GM10847 (cell line): ENCODE measurements around the gene ADRA2A.

ENCODE experiments used
- POLR2A ChIP-seq: IDR thresholded peaks from 2 replicates; pipeline ENCODE4 v1.6.1; 2011; ENCODE audit not compliant: insufficient read length; ENCODE audit errors: extremely low read depth

Gene ADRA2A

DNA sequence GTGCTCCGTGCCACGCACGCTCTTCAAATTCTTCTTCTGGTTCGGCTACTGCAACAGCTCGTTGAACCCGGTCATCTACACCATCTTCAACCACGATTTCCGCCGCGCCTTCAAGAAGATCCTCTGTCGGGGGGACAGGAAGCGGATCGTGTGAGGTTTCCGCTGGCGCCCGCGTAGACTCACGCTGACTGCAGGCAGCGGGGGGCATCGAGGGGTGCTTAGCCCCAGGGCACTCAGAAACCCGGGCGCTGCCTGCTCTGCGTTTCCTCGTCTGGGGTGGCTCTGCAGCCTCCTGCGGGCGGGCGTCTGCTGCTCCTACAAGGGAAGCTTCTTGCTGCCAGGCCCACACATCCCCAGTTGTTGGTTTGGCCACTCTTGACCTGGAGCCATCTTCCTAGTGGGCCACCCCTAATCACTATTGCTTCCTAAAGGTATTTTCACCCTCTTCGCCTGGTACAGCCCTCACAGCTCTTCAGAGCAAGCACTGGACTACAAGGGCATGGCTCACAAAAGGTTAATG, 2.5 kb downstream of the ADRA2A start:
- no peak for TF ChIP-seq POLR2A

DNA sequence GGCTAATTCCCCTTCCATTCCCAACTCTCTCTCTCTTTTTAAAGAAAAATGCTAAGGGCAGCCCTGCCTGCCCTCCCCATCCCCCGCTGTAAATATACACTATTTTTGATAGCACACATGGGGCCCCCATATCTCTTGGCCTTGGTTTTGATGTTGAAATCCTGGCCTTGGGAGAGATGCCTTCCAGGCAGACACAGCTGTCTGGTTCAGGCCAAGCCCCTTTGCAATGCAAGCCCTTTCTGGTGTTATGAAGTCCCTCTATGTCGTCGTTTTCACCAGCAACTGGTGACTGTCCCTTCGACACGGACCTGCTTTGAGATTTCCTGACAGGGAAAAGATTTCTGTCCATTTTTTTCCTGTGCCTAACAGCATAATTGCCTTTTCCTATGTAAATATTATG, 3.0 kb downstream of the ADRA2A start:
- TF ChIP-seq POLR2A: no peak

DNA sequence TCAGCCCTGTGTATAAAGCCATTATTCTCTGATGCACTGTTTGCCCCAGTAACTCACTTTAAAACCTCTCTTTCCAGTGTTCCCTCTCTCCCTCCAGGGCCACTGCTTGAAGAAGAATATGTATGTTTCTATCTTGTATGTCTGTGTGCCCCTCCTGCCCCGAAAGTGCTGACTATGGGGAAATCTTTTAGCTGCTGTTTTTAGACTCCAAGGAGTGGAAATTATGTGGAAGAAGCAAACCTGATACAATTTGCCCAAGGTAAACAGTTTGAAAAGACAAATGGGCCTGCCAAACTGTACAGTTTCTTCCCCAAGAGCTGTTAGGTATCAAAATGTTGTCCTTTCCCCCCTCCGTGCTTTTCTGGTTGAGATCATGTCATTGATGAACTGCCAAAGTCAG, 3.4 kb downstream of the ADRA2A start:
- no peak for TF ChIP-seq POLR2A

DNA sequence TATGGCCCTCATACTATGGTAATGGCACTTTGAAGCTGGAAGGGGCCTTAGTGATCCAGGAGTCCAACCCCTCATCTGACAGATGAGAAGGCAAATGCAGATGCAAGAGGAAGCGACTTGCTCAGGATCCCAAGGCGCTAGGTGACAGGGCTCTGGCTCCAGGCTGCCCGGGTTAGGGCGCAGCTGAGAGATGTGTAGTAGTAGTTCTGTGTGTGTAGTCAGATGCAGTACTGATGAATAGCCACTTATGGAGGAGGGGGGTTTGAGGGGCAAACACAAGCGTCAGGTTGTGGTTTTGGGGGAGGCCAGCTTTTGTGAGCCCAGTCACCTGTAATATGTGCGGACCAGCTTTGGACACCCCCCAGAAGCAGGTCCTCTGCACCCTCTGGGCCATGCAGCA, 4.8 kb downstream of the ADRA2A start:
- TF ChIP-seq POLR2A: no peak

DNA sequence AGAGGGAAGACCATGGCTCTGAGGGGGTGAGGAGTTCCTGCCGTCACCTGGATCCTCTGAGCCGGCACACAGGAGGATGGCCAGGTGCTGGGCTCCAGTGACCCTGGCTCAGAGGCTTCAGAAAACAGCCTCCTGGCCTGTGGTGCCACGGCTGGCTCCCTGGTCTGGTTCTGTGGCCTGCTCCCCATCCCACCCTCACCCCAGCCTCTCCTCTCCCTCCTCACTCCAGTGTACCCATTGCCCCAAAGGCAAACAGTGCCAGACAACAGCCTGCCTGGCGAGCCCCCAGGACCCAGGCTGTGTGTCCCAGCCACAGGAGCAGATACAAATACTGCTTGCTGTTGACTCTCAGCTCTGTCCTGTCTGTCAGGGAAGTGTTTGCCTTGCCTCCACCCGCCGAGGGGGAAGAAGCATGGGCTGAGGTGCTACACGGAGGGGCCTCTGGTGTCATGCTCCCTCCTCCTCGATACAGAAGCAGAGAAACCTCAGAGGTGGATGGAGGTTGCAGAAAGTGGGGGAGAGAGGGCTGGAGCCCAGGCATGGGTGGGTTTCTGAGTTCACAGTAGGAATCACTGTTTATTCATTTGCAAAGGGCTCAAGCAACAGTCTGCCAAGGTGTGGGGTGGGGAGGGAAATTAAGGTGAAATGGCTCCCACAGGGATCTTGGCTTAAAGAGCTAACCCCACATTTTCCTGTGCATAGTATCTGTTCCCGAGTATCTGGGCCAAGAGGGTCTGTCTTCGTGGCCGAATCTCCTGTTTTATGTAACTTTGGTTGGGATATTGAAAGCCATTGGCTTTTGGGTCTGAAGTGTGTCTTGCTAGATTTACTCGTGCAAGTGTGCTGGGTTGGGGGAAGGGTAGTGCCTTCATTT, 5.5 kb downstream of the ADRA2A start:
- no peak for TF ChIP-seq POLR2A

DNA sequence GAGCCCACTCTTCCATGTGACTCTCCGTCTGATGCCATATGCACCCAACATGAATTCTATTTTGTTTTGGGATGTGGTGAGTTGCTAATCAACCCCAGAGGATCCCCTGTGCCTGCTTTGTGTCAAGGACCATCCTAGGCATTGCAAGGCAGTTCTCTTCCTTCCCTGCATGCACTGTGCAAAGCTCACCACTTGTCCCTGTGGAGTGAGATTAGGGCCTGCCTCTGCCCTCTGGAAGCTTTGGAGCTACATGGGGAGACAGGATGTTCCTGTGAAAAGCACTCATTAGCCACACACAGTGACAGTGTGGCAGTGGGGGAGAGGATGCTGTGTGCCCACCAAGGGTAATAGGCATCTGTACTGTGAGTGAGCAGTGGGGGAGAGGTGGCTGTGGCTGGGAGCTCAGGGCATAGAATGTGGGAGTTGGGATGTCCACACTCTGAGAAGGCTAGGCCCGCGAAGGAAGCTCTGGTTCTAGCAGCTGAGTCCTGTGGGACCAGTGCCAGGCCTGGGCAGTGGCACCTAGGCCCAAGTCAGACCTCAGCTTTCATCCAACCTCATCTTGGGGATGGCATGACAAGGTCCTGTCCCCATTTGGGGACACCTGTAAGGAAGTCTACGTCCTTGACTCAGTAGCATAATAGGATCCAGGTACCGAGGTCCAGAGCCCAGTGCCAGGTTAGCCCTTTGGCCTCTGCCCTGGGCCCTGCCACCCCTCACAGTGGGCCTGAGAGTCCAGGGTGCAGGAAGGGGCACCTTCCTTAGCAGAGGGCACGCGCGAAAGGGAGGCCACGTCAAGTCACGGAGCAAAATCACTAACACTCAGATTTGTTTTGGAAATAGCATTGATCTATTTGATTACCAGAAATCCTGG, 6.6 kb downstream of the ADRA2A start:
- TF ChIP-seq POLR2A: no peak

DNA sequence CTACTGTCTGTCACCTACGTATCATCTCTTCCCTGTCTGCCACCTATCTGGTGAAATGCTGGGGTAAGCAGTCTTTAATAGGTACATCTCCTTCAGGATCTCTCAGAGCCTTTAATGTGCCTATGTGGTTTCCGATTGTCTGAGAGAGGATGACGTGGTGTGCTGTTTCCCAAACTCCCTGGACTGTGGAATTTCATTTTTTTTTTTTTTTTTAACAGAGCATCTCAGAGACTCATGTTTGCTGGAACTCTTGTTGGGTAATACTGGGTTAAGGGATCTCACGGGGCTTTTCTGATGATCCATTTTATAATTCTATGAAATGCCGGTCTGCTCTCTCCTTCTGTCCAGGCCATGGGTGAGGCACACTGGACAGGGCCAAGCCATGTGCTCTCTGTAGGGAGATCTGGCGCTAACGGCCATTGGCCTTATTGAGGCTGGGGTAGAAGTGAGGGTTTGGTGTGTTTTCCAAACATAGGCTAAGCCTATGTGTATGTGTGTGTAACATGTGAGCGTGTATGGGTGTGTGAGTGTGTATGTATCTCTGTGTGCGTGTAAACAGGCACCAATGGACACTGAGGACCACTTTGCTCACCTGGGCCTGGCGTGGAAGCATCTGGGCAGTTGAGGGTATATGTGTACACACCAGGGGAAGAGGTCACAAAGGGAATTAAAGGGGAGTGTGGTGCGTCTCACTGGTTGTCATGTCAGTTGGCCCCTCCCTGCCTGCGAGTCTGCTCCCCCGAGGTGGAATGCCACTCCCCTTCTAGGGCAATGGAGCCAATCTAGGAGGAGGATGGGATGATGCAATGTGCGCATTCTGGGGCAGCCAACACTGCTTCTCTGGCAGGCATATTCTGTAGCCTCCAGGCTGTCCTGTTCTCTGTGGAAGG, 7.8 kb downstream of the ADRA2A start:
- no peak for TF ChIP-seq POLR2A

DNA sequence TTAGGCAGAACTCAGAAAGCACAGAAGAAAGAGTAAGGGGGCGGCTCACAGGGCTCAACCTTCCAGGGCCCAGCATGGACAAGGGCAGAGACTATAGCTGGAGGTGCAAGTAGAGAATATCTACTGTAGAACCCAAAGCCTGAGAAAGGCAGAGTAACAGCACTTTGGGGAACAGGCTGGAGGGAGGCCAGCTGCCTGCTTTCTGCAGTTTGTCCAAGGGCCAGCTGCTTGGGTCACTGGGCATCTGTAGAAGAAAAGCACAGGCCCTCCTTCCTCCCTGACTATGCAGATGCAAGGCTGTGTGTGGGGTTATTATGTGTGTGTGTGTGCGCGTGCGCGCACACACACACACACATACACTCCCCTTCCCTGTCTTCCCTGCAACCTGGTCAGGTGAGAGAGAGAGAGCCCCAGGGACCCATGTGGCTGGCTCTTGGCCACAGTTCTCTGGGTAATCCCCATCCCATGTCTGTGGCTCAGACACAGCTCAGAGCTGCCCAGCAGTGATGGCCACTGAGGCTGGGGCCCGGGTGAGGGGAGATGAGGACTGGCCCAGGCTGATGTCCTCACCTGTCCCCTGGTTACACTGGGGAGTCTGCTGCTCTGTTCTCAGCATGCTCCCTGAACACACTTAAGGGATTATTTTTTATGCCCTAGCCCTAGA, 9.0 kb downstream of the ADRA2A start:
- TF ChIP-seq POLR2A: no peak

DNA sequence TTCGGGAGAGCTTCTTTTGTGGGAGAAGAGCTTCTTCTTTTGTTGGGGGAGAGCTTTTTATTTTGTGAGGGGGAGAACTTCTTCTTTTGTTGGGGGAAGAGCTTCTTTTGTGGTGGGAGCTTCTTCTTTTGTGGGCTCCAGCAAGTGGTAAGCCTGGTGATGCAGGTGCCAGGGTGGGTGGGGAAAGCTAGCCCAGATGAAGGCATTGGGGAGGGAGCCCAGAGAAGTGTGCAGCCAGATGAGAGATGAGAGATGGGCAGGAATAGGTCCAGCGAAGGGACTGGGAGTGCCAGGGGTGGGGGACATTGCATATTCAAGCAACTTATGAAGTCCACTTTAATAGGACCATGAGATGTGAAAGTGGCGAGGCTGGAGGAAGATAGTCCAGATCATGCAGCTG, 9.7 kb downstream of the ADRA2A start:
- no peak for TF ChIP-seq POLR2A

DNA sequence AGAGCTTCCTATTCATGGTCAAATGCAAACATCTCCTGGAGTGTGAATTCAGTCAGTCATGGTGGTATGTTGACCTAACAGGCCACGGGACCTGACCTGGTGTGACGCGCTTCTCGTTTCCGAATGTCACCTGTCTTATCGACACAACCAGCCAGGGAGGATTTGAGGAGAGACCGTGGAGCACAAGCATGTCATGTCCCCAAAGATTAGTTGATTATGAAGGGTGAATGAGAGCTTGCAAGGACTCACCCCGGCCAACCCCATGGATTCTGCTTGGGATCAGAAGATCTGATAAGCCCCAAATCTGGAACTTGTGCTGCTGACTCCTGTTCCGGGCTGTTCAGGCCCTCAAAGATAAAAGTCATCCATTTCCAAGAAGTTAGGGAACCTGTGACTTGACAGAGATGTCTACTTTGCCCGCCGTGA, 10.5 kb downstream of the ADRA2A start:
- TF ChIP-seq POLR2A: no peak

DNA sequence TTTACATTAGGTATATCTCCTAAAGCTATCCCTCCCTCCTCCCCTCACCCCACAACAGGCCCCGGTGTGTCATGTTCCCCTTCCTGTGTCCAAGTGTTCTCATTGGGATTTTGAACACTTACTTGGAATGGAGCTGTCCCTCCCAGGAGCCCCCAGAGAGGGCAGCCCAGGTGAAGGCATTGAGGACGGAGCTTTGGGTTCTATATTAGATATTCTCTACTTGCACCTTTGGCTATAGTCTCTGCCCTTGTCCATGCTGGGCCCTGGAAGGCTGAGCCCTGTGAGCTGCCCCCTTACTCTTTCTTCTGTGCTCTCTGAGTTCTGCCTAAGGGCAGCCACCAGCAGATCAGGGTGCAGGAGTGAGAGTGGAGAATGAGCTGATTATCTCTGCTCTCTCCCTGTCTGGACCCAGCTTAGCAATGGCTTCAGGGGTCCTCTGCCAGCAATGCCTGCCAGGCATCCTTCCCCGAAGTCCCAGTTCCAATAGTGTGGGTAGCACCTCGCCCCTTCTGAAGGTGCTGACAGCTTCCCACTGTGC, 11.2 kb downstream of the ADRA2A start:
- TF ChIP-seq POLR2A: no peak

DNA sequence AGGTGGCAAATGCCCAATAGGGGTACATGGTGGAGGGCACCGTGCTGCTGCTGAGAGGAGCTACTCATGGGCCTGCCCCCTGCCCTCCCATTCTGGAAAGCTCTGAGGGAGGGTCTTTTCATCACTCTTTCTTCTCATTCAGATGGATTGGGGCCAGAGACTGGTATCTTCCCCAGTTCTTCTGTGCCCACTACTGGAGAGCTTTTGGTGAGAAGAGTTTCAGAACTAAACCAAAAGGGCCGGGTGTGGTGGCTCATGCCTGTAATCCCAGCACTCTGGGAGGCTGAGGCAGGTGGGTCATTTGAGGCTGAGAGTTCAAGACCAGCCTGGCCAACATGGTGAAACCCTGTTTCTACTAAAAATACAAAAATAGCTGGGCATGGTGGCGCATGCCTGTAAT, 12.5 kb downstream of the ADRA2A start:
- no peak for TF ChIP-seq POLR2A

DNA sequence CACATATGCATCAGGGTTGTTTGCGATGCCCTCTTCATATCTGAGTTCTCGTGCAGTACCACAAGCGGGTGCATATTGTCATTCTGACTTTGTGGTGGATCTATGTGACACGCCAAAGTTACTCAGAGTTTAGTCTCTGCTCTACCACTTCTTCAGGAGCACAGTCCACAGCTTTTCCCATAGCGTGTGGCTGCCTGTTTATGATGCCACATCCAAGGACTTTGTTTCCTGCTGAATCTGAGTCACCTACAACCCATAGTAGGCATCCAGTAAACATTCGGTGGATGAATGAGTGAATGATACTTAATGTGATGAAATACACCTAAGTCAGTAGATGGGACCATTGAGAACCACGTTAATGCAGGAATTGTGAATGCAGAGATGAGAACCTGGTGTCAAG, 15.0 kb downstream of the ADRA2A start:
- no peak for TF ChIP-seq POLR2A

DNA sequence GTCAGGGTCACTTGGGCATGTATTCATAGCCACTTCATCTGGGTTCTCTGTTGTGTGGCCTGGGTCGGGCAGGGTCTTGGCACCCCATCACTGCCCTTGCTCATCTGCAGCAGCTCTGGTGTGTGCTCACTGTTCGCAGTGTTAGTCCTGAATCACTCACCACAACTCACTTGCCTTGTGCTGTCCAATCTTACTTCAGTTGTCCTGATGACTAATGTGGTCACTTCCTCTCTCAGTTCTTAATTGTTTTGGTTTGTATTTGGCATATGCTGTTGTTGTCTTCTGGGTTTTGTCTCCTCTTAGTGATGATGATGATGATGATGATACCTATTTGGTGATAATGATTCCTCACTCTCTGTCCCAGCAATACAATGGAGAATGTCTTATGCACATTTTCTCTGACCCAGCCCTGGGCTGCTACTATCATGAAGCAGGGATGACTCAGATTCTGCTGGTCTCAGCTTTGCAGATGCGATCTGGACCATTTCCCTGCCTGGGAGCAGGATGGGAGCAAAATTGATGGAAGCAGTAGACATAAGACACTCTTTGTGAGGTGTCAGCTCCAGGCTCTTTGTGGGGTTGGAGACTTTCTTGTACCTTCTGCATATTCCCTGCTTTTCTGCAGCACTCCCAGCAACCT, 17.0 kb downstream of the ADRA2A start:
- TF ChIP-seq POLR2A: no peak
